GM23338 (cell line): ENCODE results near the gene AFF3. TPM values are rescaled to one million over a fixed set of nuclear protein-coding genes. Genes with fewer than 3 reads are reported as not detected.

Experiments
- ATAC-seq: fragments of 200-7000 bp; cut with Tn5 transposase; 3 replicates; pipeline ENCODE4 v1.9.1; 2020
- DNase-seq: peaks from one replicate; pipeline ENCODE4 v3.0.0-alpha.2; 2015; ENCODE audit warnings: low spot score
- H2AFZ ChIP-seq: fragments of 200-600 bp; sonication (generic); 2 replicates; pipeline ENCODE4 v1.8.0; 2016; ENCODE audit warnings: antibody characterized with exemption, mild to moderate bottlenecking, moderate library complexity
- H3F3A ChIP-seq: fragments of 200-600 bp; sonication (generic); replicated peaks from 2 replicates; pipeline ENCODE4 v1.8.0; 2017; ENCODE audit warnings: antibody characterized with exemption, mixed run types, low read depth
- H3K27ac ChIP-seq: fragments of 200-600 bp; sonication (generic); 2 replicates; pipeline ENCODE4 v1.6.1; 2016; ENCODE audit warnings: low read depth
- H3K27me3 ChIP-seq: fragments of 200-600 bp; sonication (generic); 2 replicates; pipeline ENCODE4 v1.8.0; 2016; ENCODE audit warnings: mild to moderate bottlenecking, mixed run types, moderate library complexity; ENCODE audit not compliant: insufficient read depth
- H3K36me3 ChIP-seq: fragments of 200-600 bp; sonication (generic); 2 replicates; pipeline ENCODE4 v1.8.0; 2016; ENCODE audit warnings: mild to moderate bottlenecking; ENCODE audit not compliant: insufficient read depth
- H3K4me1 ChIP-seq: fragments of 200-600 bp; sonication (generic); 2 replicates; pipeline ENCODE4 v1.8.0; 2016; ENCODE audit warnings: mild to moderate bottlenecking, moderate library complexity; ENCODE audit not compliant: insufficient read depth
- H3K4me2 ChIP-seq: fragments of 200-600 bp; sonication (generic); 2 replicates; pipeline ENCODE4 v1.7.1; 2017; ENCODE audit warnings: mixed run types
- H3K4me3 ChIP-seq: fragments of 200-600 bp; sonication (generic); 2 replicates; pipeline ENCODE4 v1.6.1; 2016; ENCODE audit warnings: mixed run types
- H3K79me2 ChIP-seq: fragments of 200-600 bp; sonication (generic); replicated peaks from 2 replicates; pipeline ENCODE4 v1.8.0; 2017; ENCODE audit warnings: mild to moderate bottlenecking; ENCODE audit not compliant: insufficient read depth
- H3K9me2 ChIP-seq: fragments of 200-600 bp; sonication (generic); 2 replicates; pipeline ENCODE4 v1.8.0; 2017; ENCODE audit not compliant: insufficient read depth
- H4K20me1 ChIP-seq: fragments of 200-600 bp; sonication (generic); replicated peaks from 2 replicates; pipeline ENCODE4 v1.8.0; 2017; ENCODE audit warnings: mild to moderate bottlenecking; ENCODE audit not compliant: insufficient read depth
- H3K27ac Mint-ChIP-seq: 2 replicates; pipeline ENCODE4 v1.8.0; 2020; ENCODE audit warnings: inconsistent platforms, mild to moderate bottlenecking, moderate library complexity, mixed read lengths
- H3K27me3 Mint-ChIP-seq: 3 replicates; pipeline ENCODE4 v1.8.0; 2022; ENCODE audit warnings: low read depth, mild to moderate bottlenecking, moderate library complexity, mixed read lengths, inconsistent platforms; ENCODE audit not compliant: insufficient read depth, poor library complexity
- H3K36me3 Mint-ChIP-seq: 3 replicates; pipeline ENCODE4 v1.8.0; 2021; ENCODE audit warnings: low read depth, mild to moderate bottlenecking, inconsistent platforms, moderate library complexity, mixed read lengths
- H3K4me1 Mint-ChIP-seq: 3 replicates; pipeline ENCODE4 v1.8.0; 2020; ENCODE audit warnings: mild to moderate bottlenecking, inconsistent platforms, mixed read lengths
- H3K4me3 Mint-ChIP-seq: 3 replicates; pipeline ENCODE4 v1.8.0; 2021; ENCODE audit warnings: moderate library complexity, mild to moderate bottlenecking, inconsistent platforms, mixed read lengths
- H3K9me3 Mint-ChIP-seq: 3 replicates; pipeline ENCODE4 v1.8.0; 2020; ENCODE audit warnings: moderate library complexity, mild to moderate bottlenecking, inconsistent platforms, mixed read lengths
- CREB1 ChIP-seq: fragments of 250-450 bp; sonication (Bioruptor Pico); IDR thresholded peaks from 2 replicates; pipeline ENCODE4 v1.5.0; 2020; ENCODE audit warnings: low read depth, mild to moderate bottlenecking, moderate library complexity
- CTCF ChIP-seq, 2 experiments: fragments of 200-600 bp in 1 of 2; sonication (generic) in 1 of 2; conservative IDR thresholded peaks; 2 replicates each; pipeline versions ENCODE4 v1.5.1 to v1.6.1; 2016 to 2017; ENCODE audit warnings: antibody characterized with exemption in 2 of 2, low read depth in 2 of 2, mild to moderate bottlenecking in 2 of 2, moderate library complexity in 1 of 2
- ETS1 ChIP-seq: IDR thresholded peaks from 2 replicates; pipeline ENCODE4 v1.6.1; 2016; ENCODE audit warnings: antibody characterized with exemption
- EZH2phosphoT487 ChIP-seq: fragments of 200-600 bp; sonication (generic); IDR thresholded peaks from one replicate; pipeline ENCODE4 v1.8.1; 2018; ENCODE audit warnings: antibody characterized with exemption; ENCODE audit not compliant: unreplicated experiment
- JUNB ChIP-seq: IDR thresholded peaks from one replicate; pipeline ENCODE4 v1.6.1; 2016; ENCODE audit warnings: antibody characterized with exemption; ENCODE audit not compliant: unreplicated experiment
- NANOG ChIP-seq: IDR thresholded peaks from 2 replicates; pipeline ENCODE4 v1.6.1; 2016; ENCODE audit warnings: antibody characterized with exemption, borderline replicate concordance
- POLR2AphosphoS5 ChIP-seq: IDR thresholded peaks from 2 replicates; pipeline ENCODE4 v1.6.1; 2016; ENCODE audit warnings: antibody characterized with exemption, low read depth
- REST ChIP-seq: IDR thresholded peaks from one replicate; pipeline ENCODE4 v1.6.1; 2018; ENCODE audit warnings: antibody characterized with exemption; ENCODE audit not compliant: unreplicated experiment
- ZNF331 ChIP-seq: fragments of 250-450 bp; sonication (Bioruptor Pico); IDR thresholded peaks from 2 replicates; pipeline ENCODE4 v1.5.0; 2020; ENCODE audit warnings: low read depth, mild to moderate bottlenecking, moderate library complexity
- ZNF462 ChIP-seq: fragments of 250-450 bp; sonication (Bioruptor Pico); IDR thresholded peaks from 2 replicates; pipeline ENCODE4 v1.5.0; 2020; ENCODE audit warnings: mild to moderate bottlenecking, moderate library complexity
- polyA plus RNA-seq: library from polyadenylated mRNA; unstranded; fragments of >200 nt; fragmentation: Nextera tagmentation; extraction: Ambion mirVana; gene quantifications from 2 replicates; pipeline ENCODE4 v1.2.1, GENCODE V29; 2016
- total RNA-seq: library from RNA; depleted of rRNA; stranded (reverse); fragments of >200 nt; shearing (Covaris generic); gene quantifications from 2 replicates; pipeline ENCODE4 v1.2.3, GENCODE V29; 2014

AFF3 gene
- total and polyA plus RNA-seq, 2 experiments from 2014 or later, result 0.73 to 1.4 TPM

GRCh38 chr2:99645960-99646359 is 496.4 kb downstream of the AFF3 start (continued):
- TF ChIP-seq REST (no peak), JUNB (no peak), ETS1 (no peak), CTCF (conservative IDR thresholded peaks at IDR 0.05; ENCODE audit: low read depth in 2 of 2) (no peak)

- Mint-ChIP-seq H3K4me1 (no peaks in the 10 kb centered on the region), H3K9me3 (no peaks in the 10 kb centered on the region), H3K36me3 (no peaks in the 10 kb centered on the region), H3K27me3 (no peaks in the 10 kb centered on the region), H3K27ac (no peak overlapping the region), H3K4me3 (no peak overlapping the region)
- Histone ChIP-seq H3K27me3 (no peaks in the 10 kb centered on the region), H3K27ac (no peak overlapping the region), H2AFZ (no peak overlapping the region), H4K20me1 (no peaks in the 10 kb centered on the region), H3F3A (no peaks in the 10 kb centered on the region), H3K9me2 (no peaks in the 10 kb centered on the region), H3K4me1 (no peaks in the 10 kb centered on the region), H3K79me2 (no peaks in the 10 kb centered on the region), H3K4me2 (no peak overlapping the region), H3K4me3 (no peak overlapping the region), H3K36me3 (no peaks in the 10 kb centered on the region)
- ATAC-seq, result no peak
- DNase-seq, result no peak
- no peak for TF ChIP-seq NANOG
- TF ChIP-seq EZH2phosphoT487, result no peak
- TF ChIP-seq ZNF331 (CRISPR knock-in tag), result no peak
- TF ChIP-seq CTCF (conservative IDR thresholded peaks at IDR 0.05; ENCODE audit: low read depth in 2 of 2), result no peak
- no peak for TF ChIP-seq CREB1 (CRISPR knock-in tag)
- TF ChIP-seq POLR2AphosphoS5, result no peak
- TF ChIP-seq ZNF462 (CRISPR knock-in tag), result no peak
Measured at GRCh38 chr2:99644419-99644787, 498.0 kb downstream of the AFF3 start.
